Lung (tissue), 12 donors: Measurements from ENCODE around the gene FOXN3. TPM values are rescaled to one million over a fixed set of nuclear protein-coding genes. Genes with fewer than 3 reads are reported as not detected.

Experiments used
- ATAC-seq: fragments of 200-7000 bp; cut with Tn5 transposase; one replicate; pipeline ENCODE4 v1.9.1; 2020; ENCODE audit warnings: moderate number of reproducible peaks; ENCODE audit not compliant: insufficient read depth, low FRiP score
- DNase-seq, 3 donors: peaks; one replicate each; pipeline ENCODE4 v3.0.0-alpha.2; 2013 to 2017
- H3K27ac ChIP-seq, 2 donors: one replicate each; pipeline ENCODE4 v1.5.1; 2013; ENCODE audit warnings: mild to moderate bottlenecking in 2 of 2, moderate library complexity in 2 of 2, control low read depth in 1 of 2, inconsistent platforms in 1 of 2, low read depth in 1 of 2, low read length in 1 of 2
- H3K27me3 ChIP-seq, 3 donors: one replicate each; pipeline ENCODE4 v1.5.1; 2013; ENCODE audit warnings: low read length in 2 of 3; ENCODE audit not compliant: control insufficient read depth in 3 of 3, insufficient read depth in 3 of 3
- H3K36me3 ChIP-seq, 4 donors: one replicate each; pipeline ENCODE4 v1.5.1; 2013; ENCODE audit warnings: low read length in 4 of 4, mild to moderate bottlenecking in 1 of 4, moderate library complexity in 1 of 4; ENCODE audit not compliant: control insufficient read depth in 4 of 4, insufficient read depth in 4 of 4
- H3K4me1 ChIP-seq, 5 donors: one replicate each; pipeline ENCODE4 v1.5.1; 2013; ENCODE audit warnings: low read length in 5 of 5, mild to moderate bottlenecking in 2 of 5, moderate library complexity in 1 of 5; ENCODE audit not compliant: control insufficient read depth in 5 of 5, insufficient read depth in 5 of 5
- H3K4me3 ChIP-seq: one replicate; pipeline ENCODE4 v1.5.1; 2013; ENCODE audit warnings: mild to moderate bottlenecking, control low read depth, moderate library complexity
- H3K9ac ChIP-seq, 2 donors: one replicate each; pipeline ENCODE4 v1.5.1; 2013; ENCODE audit warnings: low read length in 2 of 2, control low read depth in 1 of 2; ENCODE audit not compliant: insufficient read depth in 1 of 2
- H3K9me3 ChIP-seq, 4 donors: one replicate each; pipeline ENCODE4 v1.5.1; 2013; ENCODE audit warnings: low read length in 3 of 4, mild to moderate bottlenecking in 1 of 4, moderate library complexity in 1 of 4; ENCODE audit not compliant: control insufficient read depth in 4 of 4, insufficient read depth in 3 of 4
- WGBS, 2 donors: extraction: QIAGEN DNeasy Blood & Tissue Kit; methylation state at CpG; one replicate each; pipeline ENCODE4 v1.1.7; 2013; 5-methylcytosine and 5-hydroxymethylcytosine counted together
- polyA plus RNA-seq, 2 donors: library from polyadenylated mRNA; stranded (reverse); fragments of 200-250 nt; gene quantifications; one replicate each; pipeline ENCODE4 v1.2.1, GENCODE V29; 2013
- total RNA-seq, 2 donors: library from RNA; depleted of rRNA in 1 of 2; stranded (reverse); fragments of >200 nt in 1 of 2; gene quantifications; one replicate each; pipeline ENCODE4 v1.2.1, GENCODE V29; 2014 to 2021
- TF ChIP-seq, protein P1 (sequence below): IDR thresholded peaks from 2 replicates; pipeline ENCODE4 v1.5.1; 2012; ENCODE audit warnings: mild to moderate bottlenecking; ENCODE audit errors: control extremely low read depth, extremely low read depth
- donor health status: control.
- donor health status: control.
- donor health status: Bipolar disorder and iron deficiency.
- donor health status: healthy.
- donor health status: DM: yes; HTN: yes; CAD: no.

The FOXN3 gene
- total and polyA plus RNA-seq, 4 donors, result 12.7 to 69.7 (median 34.9) TPM

DNA sequence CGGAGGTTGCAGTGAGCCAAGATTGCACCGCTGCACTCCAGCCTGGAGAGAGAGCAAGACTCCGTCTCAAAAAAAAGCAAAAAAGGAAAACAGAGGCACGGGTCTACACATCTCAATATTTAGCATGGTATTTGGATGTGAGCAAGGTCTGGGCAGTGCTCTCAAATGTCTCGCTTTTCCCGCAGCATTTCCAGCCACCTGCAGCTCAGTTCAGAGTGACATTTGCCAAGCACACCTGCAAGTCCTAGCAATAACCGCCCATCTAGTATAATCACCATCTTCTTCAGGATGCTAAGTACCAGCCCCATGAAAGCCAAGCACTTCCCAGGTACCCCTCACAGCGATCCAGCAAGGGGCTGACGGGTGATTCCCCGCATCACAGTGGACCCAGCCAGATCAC lies 69.1 kb downstream of the FOXN3 start:
- DNase-seq (no peak), ATAC-seq (no peak)
- TF ChIP-seq, protein P1, sequence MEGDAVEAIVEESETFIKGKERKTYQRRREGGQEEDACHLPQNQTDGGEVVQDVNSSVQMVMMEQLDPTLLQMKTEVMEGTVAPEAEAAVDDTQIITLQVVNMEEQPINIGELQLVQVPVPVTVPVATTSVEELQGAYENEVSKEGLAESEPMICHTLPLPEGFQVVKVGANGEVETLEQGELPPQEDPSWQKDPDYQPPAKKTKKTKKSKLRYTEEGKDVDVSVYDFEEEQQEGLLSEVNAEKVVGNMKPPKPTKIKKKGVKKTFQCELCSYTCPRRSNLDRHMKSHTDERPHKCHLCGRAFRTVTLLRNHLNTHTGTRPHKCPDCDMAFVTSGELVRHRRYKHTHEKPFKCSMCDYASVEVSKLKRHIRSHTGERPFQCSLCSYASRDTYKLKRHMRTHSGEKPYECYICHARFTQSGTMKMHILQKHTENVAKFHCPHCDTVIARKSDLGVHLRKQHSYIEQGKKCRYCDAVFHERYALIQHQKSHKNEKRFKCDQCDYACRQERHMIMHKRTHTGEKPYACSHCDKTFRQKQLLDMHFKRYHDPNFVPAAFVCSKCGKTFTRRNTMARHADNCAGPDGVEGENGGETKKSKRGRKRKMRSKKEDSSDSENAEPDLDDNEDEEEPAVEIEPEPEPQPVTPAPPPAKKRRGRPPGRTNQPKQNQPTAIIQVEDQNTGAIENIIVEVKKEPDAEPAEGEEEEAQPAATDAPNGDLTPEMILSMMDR, result no peak
- Histone ChIP-seq H3K9me3 (no peaks in the 10 kb centered on the region), H3K4me1 (peaks cover 5 to 51% (median 27%) of the 10 kb centered on the region in 5 donors), H3K36me3 (peaks cover 0 to 12% (median 11%) of the 10 kb centered on the region in 4 donors), H3K4me3 (no peak overlapping the region), H3K27me3 (no peaks in the 10 kb centered on the region), H3K27ac (no peak overlapping the region), H3K9ac (no peak overlapping the region)
- 96 to 97% methylated on average over 10 of the region's 10 CpGs for WGBS, 2 donors

DNA sequence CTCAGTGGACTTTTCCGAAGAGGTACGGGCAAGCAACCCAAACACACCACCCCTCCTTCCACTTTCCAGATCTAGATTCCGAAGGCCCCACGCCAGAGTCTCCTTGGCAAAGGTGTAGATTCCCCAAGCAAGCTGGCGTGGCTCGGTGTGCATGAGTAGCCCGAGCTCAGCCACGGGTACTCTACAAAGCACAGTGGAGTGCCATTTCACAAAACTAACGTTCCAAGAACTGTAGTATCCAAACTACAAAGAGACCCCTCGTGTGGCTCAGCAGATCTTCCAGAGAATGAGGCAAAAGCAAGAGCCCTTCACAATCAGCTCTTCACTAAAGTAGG lies 72.1 kb downstream of the FOXN3 start:
- no peak overlapping the region for H3K4me3 ChIP-seq
- H3K4me1 ChIP-seq, result peaks cover 3 to 33% (median 17%) of the 10 kb centered on the region in 5 donors
- no peak for ATAC-seq
- H3K27me3 ChIP-seq, result no peaks in the 10 kb centered on the region
- WGBS, 2 donors, result 67 to 90% methylated on average over 10 of the region's 10 CpGs
- DNase-seq, result peak in 2 of 3 donors; percentile 51 to 64
- no peak overlapping the region for H3K27ac ChIP-seq
- TF ChIP-seq, protein P1, result no peak
- H3K36me3 ChIP-seq, result peaks cover 0 to 8% (median 8%) of the 10 kb centered on the region in 4 donors
- peak overlapping the region in 1 of 2 donors; percentile 71 for H3K9ac ChIP-seq
- no peaks in the 10 kb centered on the region for H3K9me3 ChIP-seq

DNA sequence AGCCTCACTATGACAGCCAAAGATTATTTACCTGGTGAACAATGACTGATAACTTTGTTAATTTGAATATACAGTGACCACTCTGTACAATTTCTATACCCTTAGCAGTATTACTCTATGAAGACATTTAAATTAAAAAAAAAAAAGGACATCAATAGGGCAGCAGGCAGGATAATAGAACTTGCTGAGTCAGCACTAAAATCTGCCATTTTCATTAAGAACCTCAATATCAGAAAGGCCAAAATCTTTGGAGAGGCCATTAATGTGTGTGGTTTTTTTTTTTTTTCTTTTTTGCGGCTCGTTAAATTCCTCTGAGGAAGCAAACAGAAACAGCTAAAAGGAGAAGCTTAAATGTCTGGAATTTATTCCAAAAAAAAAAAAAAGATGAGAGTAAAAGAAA lies 73.7 kb downstream of the FOXN3 start:
- Histone ChIP-seq H3K27ac (no peak overlapping the region), H3K9ac (no peak overlapping the region), H3K27me3 (no peaks in the 10 kb centered on the region), H3K4me3 (no peak overlapping the region), H3K9me3 (no peaks in the 10 kb centered on the region), H3K4me1 (peaks cover 12 to 49% (median 13%) of the 10 kb centered on the region in 5 donors), H3K36me3 (peaks cover 0 to 3% (median 2%) of the 10 kb centered on the region in 4 donors)
- ATAC-seq, result no peak
- 65 to 78% methylated on average over 2 of the region's 2 CpGs for WGBS, 2 donors
- TF ChIP-seq, protein P1, result no peak
- DNase-seq, result no peak

DNA sequence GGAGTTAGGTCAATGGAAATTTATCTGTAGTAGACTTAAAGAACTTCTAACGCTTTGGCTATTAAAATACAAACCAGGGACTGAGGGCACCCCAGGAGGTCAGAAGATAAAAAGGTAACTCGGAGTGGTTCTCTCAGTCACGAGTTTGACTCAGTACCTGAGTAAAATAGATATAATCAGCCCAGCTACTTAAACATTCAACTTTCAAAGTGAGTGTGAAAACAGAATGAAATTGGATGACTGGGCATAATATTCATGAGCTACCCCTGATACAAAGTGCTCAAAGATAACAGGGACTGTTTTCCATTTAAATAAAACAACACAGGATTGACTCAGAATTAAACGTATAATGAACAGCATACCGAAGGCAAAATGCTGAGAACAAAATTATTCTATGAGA lies 75.0 kb downstream of the FOXN3 start:
- Histone ChIP-seq H3K9me3 (no peaks in the 10 kb centered on the region), H3K27ac (no peak overlapping the region), H3K36me3 (peaks cover 0 to 3% (median under 1%) of the 10 kb centered on the region in 4 donors), H3K27me3 (no peaks in the 10 kb centered on the region), H3K4me1 (peaks cover 12 to 61% (median 16%) of the 10 kb centered on the region in 5 donors), H3K4me3 (no peak overlapping the region), H3K9ac (no peak overlapping the region)
- DNase-seq (no peak), ATAC-seq (no peak)
- TF ChIP-seq, protein P1, result no peak
- 91 to 97% methylated on average over 5 of the region's 5 CpGs for WGBS, 2 donors
